GM19455 (cell line): ENCODE results near the gene GRK5.

Source experiments
- ATAC-seq: cut with Tn5 transposase; IDR thresholded peaks from one replicate; pipeline ENCODE4 v1.9.1; 2021; ENCODE audit not compliant: unreplicated experiment

The GRK5 gene

DNA sequence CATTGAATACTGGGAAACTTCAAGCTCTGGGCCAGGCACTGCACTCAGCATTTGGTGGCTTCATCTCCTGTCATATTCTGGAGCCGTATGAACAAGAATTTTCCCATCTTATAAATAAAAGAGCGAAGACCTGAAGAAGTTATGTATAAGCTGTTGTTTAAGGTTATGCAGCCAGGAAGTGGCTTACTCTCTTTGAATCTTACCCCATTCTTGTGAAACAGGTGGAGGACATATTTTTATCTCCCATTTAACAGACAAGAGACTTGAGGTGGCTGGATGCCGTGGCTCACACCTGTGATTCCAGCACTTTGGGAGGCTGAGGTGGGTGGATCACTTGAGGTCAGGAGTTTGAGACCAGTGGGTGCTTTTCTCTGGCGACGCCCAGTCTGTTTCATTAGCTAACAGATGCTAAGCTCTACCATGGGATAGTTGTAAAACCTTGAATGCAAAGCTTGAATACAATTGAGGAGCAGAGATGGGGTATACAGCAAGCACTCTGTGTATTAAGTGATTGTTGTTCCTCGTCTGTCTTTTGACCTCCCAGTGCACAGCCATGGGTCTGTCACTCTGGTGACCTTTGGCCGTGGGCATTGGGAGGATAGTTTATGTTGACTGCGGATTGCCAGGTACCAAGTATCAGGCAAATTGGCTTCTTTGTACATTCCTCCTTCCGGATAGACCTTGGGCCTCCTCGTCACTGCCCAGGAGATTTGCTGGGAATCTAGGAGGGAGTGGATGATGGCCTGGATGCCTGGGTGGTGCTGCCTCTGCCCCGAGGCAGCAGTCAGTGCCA, 85.8 kb downstream of the GRK5 start:
- no peak for ATAC-seq

DNA sequence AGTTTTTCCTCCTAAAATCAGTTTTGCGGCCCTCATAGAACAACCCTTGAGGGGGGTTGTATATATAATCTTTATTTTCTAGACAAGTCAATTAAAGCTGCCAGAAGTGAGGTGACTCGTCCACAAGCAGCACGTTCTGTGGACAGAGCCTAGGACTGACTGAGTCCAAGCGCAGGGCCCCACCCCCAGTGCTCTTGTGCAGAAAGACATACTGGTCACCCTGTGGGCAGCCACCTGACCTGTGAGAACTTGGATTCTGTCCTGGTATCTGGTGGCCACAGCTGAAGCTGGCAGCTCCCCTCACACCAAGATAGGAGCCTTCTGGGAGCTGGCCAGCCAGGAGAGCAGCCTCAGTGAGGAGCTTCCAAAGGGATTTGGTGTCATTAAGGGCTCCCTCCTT, 89.3 kb downstream of the GRK5 start:
- ATAC-seq = no peak

DNA sequence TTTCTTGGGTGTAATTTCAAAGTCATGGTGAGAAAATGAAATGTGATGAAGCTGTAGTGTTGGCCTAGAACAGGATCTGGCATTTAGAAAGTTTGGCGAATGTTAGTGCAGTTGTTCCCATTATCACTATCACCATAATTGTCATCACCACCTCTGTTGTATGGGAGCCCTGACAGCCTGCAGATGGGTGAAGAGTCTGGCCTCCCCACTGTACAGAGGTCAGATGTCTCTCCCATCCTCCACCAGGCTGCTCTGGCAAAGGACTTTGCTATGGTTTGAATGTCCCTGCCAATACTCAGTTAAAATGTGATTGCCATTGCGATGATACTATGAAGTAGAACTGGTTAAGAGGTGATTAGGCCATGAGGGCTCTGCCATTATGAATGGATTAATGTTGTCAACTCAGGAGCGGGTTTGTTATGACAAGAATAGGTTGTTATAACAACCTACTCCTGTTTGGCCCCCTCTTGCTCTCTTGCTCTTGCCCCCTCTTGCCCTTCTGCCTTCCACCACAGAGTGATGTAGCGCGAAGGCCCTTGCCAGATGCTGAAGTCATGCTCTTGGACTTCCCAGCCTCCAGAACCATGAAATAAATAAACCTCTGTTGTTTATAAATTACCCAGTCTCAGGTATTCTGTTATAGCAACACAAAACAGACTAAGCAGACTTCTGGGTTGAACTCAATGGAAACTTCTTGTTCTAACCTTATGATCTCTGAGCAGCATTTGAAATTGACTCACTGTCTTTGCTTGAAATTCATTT, 90.0 kb downstream of the GRK5 start:
- no peak for ATAC-seq

DNA sequence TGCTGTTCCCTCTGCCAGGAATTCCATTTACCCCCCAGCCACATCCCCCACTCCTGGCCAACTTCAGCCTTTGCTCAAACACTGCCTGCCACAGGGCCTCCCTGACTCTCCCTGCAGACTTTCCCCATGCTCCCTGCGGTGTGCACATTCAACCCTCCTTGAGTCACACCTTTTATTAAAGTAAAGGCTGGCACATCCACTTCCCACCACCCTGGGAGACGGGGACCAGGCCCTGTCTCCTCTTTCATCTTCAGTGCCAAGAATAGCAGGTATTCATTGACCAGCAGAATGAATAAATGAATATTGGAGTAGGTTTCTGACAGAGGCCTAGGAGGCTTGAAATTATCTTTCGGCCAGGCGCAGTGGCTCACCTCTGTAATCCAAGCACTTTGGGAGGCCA, 91.4 kb downstream of the GRK5 start:
- ATAC-seq = no peak

DNA sequence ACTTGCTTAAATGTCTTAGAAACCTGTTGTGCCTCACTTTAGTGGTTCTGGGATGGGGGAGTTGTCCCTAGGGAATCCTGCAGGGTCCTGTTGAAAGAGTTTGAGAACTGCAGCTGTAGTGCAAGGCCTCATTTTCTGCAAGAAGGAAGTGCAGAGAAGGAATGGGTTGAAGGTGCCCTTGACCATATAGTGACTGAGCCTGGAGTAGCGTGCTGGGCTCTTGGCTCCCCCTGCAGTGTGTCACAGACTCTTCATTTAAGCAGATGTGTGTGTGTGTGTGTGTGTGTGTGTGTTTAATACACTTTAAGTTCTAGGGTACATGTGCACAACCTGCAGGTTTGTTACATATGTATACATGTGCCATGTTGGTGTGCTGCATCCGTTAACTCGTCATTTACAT, 92.2 kb downstream of the GRK5 start:
- no peak for ATAC-seq

DNA sequence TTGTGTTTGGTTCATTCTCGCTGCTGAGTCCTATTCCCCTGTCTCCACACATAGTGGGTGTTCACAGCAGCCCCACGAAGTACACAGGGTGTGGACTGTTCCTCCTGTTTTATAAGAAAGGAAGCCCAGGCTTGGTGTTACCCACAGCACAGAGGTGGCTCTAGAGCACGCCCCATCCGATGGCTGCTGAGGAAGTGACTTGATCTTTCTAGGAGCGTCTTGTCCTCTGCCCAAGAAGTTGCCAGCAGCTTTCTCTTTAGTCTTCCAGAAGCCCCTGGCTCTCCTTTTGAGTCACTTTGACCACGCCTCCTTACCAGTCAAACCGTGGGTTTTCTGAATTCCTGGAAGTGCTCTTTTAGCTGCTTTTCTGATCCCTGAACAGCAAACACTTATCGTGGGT, 94.0 kb downstream of the GRK5 start:
- no peak for ATAC-seq

DNA sequence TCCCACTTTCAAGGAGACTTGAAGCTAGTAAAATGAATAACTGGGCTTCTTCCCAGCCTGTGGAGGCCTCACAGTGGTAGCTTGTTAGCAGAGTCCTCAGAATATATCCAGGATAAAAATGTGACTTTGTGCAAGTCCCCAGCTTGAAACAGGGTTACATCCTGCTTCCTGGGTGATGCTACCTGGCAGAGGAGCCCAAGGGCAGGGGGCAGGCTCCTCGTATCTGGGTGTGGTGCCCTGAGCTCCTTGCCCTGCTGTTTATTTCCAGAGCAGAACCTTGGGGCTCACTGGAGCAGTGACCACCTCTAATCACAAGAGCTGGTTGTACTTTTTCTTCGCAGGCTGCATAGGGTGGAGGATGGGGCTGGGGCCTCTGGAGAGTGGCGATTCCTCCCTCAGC, 94.8 kb downstream of the GRK5 start:
- ATAC-seq = no peak

DNA sequence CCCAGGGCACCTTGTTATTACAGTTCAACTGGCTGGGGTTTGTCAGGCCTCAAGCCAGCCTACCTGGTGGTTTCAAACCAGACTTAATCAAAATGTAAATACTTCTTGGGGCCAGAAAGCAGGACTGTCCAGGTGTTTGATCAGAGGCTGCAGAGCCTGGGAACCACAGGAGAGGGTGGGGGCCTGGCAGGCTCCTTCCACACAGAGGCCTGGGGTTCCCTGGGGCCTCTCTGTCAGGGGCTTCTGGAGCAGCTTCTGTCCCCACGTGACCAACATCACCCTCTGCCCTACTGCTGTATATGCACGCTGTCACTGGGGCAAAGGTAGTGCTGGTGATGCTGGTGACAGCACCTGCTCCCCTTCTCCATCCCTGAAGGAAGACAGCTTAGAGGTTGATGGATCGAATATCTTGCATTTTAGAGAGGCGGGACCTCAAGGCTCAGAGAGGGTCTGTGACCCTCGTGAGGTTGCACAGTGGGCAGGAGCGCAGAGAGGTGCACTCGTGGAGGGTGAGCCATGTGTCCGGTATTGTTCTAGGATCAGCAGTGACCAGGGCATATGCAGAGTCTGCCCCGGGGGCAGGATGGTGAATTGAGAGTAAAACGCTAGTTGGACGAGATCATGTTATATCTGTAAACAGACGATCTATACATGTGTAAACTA, 95.4 kb downstream of the GRK5 start:
- ATAC-seq = no peak

DNA sequence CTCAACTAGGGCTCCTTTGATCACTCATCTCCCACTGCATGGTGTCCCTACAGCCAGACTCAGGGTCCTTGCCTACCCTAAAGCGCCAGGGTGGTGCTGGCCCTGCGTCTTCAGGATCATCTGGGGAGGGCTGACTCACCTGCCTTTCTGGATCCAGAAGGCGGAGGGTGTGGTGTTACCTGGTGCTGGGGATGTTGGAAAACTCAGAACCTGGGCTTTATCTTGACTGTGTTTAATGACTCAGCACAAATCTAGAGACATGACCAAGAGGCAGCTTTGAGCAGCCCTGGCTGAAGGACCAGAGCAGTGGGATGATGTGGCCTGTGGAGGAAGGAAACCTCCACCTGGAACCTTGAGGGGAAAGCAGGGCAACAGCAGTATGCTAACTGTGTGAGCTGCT, 96.5 kb downstream of the GRK5 start:
- ATAC-seq = no peak

DNA sequence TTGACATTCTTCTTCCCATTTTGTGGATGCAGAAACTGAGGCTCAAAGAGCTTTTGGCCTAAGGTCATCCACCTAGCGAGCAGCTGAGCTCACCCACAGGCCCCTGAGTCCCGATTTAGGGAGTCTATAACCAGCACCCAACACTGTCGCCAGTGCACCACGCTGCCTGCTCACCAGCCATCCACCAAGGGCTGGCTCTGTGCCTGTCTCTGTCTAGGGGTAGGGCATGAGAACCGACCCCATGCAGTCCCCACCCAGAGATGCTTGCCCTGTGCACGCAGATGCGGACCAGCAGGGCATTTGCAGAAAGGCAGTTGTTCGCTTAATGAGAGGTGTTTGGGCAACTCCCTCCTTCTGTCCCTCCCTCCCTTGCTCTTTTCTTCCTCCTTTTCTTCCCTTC, 97.2 kb downstream of the GRK5 start:
- ATAC-seq = no peak

DNA sequence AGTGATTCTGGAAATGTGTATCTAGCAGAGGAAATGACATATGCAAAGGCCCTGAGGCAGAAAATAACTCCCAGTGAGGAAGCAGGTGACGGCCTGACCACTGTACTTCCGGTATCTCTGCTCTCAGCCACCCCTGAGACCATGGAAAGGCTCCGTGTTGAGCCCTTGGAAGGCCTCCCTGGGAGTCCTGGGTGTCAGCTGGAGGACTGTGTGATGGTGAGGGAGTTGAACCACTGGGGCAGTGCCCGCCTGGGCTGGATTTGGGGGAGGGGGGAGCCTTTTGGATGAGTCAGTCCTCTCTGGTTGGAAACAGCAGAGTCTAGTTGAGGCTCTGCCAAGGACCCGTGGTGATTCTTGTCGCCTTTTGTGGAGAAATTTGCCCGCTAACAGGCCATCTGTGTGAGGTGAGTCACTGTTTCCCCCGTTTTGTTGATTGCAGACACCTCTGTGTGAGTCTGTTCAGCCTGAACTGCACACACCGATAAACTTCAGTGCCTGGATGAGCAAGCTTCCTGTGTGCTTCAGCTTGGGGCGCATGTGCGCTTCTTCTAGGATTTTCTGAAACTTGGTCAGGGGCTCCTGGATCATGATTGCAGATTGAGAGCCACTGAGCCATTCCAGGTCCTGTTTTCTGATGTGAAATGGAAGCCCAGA, 98.6 kb downstream of the GRK5 start:
- ATAC-seq = peak; percentile 51

DNA sequence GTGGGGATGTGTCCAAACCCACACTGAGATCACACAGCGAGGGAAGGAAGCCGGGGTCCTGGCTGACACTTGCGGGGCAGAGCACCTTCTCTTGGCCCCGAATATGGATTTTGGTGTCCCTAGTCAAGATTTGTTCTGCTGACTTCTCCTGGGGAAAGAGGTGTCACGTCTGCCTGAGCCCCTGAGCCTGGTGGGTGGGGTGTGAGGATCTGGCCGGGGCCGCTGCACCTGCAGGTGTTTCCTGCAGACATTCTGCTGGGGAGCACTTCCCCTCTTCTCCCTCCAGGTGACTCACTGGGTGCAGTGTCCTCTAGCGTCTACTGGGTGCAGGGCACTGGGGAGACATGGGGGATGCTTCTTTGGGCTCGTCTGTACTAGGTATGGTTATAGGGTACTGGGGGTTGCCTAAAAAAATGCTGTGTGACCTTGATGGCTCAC, 99.2 kb downstream of the GRK5 start:
- peak; percentile 87 for ATAC-seq

DNA sequence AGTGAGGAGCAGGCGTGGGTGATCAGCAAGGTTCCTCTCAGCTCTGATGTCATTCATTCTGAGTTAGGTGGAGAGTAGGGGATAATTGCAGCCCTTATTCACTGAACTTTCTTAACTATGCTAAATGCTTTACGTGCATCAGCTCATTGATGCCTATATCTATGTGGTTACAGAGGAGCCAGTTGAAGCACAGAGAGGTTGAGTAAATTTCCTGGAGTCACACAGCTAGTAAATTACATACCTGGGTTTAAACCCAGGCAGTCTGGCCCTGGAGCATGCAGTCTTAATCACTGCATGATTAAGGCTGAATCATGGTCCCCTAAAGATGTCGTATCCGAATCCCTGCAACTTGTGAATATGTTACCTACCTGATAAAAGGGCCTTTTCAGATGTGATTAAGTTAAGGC, 99.6 kb downstream of the GRK5 start:
- no peak for ATAC-seq

DNA sequence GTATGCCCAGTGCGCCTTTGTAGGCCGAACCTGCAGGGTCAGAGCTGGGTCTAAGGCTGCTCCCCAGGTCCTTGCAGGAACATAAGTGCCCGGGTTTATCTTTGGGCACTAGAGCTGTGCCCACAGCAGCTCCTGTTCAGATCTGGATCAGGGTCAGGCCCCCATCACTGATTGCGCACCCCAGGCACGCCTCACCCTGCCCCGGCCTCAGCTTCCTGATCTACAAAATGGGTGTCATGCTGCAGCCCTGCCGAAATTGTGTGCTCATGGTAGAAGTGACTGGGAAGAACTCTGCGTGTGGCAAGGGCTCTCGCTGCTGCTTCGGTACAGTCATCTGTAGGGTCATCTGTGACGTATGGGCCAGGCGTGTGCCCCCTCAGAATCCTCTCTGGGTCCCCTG, 100.7 kb downstream of the GRK5 start:
- no peak for ATAC-seq

DNA sequence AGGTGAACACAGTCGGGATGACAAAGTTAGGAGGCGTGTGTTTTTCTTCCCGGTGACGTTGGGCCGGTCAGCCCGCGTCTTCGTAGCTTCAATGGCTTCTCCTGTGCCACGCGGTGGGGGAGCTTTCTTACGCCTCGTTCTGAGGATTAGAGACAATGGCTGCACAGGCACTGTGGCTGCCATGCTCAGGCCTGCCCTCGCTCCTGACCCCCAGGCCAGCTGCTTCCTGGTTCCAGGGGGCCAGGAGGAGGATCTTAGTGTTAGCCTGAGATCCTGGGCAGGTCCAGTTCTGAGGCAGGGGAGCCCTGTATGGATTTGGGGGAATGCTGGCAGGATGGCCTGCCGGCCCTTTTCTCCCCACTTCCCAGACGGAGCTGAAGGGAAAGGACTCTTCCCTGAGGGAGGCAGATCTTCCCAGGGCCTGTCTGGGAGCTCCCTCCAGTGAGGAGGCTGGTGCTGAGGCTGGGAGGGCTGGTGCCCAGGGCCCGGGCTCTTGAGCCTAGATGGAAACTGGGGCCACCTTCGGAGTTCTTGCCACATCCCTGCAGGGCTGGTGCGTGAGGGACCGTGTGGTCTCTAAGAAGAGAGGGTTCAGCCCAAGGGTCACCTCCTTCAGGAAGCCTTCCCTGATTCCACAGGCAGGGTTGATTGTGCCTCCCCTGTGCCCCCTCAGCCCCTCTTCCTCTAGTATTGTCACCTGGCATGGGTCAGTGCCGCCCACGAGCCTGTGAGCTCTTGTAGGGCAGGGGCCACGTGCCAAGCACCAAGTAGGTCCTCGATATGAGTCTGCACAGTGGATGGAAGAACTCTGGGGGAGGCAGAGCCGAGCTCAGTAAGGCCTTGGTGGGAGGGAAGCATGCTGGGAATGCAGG, 101.4 kb downstream of the GRK5 start:
- no peak for ATAC-seq

DNA sequence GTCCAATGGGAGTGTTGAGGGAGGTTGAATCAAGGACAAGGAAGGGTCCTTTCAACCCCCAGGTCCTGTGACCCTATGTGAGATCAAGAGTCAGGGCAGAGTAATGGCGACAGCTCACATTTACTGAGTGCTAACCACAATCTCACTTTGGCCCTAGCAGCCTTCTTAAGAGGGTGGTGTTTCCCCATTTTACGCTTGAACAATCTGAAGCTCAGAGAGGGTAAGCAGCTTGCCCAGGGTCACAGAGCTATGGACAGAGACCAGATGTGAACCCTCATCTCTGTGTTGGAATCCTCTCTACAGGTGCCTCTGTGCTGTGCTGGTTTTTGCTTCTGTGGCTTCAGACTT, 102.0 kb downstream of the GRK5 start:
- no peak for ATAC-seq

DNA sequence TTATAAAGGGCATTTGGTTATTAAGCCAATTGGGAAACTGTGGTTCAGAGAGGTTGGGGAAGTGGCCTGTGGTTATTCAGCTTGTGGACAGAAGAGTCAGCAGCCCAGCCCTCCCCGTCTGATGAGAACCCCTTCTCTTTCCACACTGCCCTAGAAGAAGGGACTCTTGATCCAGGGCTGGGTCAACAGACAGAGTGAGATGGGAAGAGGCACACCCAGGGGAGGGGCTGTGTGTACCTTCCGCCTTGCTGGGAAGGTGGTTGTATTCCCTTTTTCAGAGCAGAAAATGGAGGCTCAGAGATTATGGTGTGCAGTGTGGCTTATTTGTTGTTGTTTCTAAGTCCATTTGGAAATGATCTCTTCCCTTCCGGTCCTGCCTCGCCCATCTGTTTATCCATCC, 103.4 kb downstream of the GRK5 start:
- ATAC-seq = no peak

DNA sequence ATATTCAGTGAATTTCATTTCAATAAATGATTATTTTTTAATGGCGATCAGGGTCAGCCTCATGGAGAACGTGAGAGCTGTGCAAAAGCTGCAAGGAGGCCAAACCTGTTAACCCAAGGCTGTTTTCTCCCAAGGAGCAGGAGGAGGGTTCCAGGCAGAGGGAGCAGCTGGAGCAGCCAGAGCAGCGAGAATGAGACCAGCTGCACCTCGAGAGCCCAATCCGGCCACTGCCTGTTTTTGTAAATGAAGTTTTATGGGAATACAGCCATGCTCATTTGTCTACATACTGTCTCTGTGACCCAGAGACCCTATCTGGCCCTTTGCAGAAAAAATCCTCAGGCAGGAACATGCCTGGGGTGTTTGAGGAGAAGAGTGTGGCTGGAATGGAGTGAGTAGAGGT, 104.9 kb downstream of the GRK5 start:
- ATAC-seq = no peak

DNA sequence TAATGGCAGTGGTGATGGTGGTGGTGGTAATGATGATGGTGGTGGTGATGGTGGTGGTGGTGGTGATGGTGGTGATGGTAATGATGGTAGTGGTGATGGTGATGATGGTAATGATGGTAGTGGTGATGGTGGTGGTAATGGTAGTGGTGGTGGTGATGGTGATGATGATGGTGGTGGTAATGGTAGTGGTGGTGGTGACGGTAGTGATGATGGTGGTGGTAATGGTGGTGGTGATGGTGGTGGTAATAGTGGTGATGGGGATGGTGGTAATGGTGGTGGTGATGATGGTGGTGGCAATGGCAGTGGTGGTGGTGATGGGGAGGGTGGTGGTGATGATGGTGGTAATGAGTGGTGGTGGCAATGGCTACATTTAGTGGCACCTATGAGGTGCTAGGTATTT, 105.7 kb downstream of the GRK5 start:
- no peak for ATAC-seq

DNA sequence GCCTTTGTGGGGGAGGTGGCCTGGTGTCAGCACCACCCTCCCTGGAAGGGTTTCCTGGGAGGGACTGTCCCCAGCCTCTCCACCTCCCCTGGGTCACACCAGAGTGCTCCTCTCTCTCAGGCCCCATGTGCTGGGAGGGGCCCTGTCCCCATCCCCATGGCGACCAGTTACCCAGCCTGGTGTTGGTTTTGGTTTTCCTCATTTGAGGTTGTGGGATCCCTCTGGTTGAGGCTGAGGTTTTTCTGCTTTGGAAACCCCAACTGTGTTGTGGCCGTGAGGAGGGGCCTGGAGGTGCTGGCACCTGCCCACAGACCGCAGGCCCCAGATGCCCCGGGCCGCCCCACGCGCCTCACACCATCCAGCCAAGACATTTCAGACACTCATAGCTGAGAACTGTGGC, 106.3 kb downstream of the GRK5 start:
- peak; percentile 60 for ATAC-seq

DNA sequence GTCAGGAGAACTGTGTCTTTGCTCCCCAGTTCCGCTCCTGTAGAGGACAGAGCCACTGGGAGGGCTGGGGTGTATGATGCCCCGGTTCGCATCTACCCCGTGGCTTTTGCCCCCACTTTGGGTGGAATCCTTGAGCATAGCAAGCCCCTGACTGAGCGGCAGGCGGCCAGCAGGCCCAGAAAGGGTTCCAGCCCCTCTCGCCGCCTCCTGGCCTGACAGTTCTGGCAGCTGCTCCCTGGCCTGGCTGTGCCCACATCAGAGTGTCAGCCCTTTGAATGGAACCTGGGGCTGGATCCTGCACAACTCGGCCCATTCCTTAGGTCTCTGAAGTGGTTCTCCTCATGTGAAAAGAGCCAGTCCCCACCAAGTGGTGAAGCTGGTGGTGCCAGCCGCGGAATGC, 106.7 kb downstream of the GRK5 start:
- no peak for ATAC-seq
